Endothelial cell of umbilical vein (primary cell): ENCODE data around the gene GRM4. TPM values are rescaled to one million over a fixed set of nuclear protein-coding genes. Genes with fewer than 3 reads are reported as not detected.

Experiments
- BruUV-seq: library from RNA; stranded (reverse); fragments of 400-500 nt; replicated peaks from 2 replicates; lab custom pipeline; 2021; lab: Mats Ljungman, UMichigan
- CTCF ChIA-PET: fragments of 300-600, 350-600 bp; sonication (Branson Sonifier 250); formaldehyde crosslinking; loops from one replicate; lab custom pipeline; 2021; ENCODE audit warnings: antibody characterized with exemption, inconsistent platforms; lab: Charles Lee
- POLR2A ChIA-PET: fragments of 300-600, 350-600 bp; sonication (Branson Sonifier 250); formaldehyde crosslinking; loops from one replicate; lab custom pipeline; 2021; ENCODE audit warnings: antibody characterized with exemption, inconsistent platforms; lab: Charles Lee
- DNase-seq: peaks from one replicate; pipeline ENCODE4 v3.0.0-alpha.2; 2011; ENCODE audit warnings: low read depth, low spot score
- FAIRE-seq: peaks from 2 replicates; lab custom pipeline; 2011; peaks lifted over from hg19 to GRCh38; lab: Jason Lieb, UNC
- H2AFZ ChIP-seq: 2 replicates; pipeline ENCODE4 v1.6.0; 2012; ENCODE audit warnings: low read depth, low read length, control low read depth, inconsistent platforms
- H3K27ac ChIP-seq: 2 replicates; pipeline ENCODE4 v1.5.1; 2011; ENCODE audit warnings: low read depth, mild to moderate bottlenecking, control low read depth, low read length, moderate library complexity; ENCODE audit not compliant: insufficient read depth
- H3K27me3 ChIP-seq, 2 experiments: 2 replicates each; pipeline versions ENCODE4 v1.6.0 to v1.6.1; 2011; ENCODE audit warnings: low read length in 2 of 2, mixed read lengths in 1 of 2; ENCODE audit not compliant: control insufficient read depth in 2 of 2, insufficient read depth in 2 of 2
- H3K36me3 ChIP-seq, 2 experiments: 2 replicates in 1 of 2; 3 replicates in 1 of 2; pipeline ENCODE4 v1.5.1; 2011; ENCODE audit warnings: low read length in 2 of 2, mild to moderate bottlenecking in 1 of 2, moderate library complexity in 1 of 2; ENCODE audit not compliant: control insufficient read depth in 2 of 2, insufficient read depth in 2 of 2; ENCODE audit errors: extremely low read depth in 1 of 2
- H3K4me1 ChIP-seq: 3 replicates; pipeline ENCODE4 v1.5.1; 2011; ENCODE audit warnings: mild to moderate bottlenecking, low read length; ENCODE audit not compliant: control insufficient read depth, insufficient read depth; ENCODE audit errors: extremely low read depth
- H3K4me2 ChIP-seq: 2 replicates; pipeline ENCODE4 v1.6.1; 2011; ENCODE audit warnings: low read length, control low read depth, mixed read lengths; ENCODE audit not compliant: insufficient read depth
- H3K4me3 ChIP-seq, 3 experiments: fragments of 200-600 bp in 1 of 3; sonication (generic), shearing (Covaris generic) in 1 of 3; replicated peaks in 1 of 3; 2 replicates each; pipeline ENCODE4 v1.5.1; 2011 to 2016; ENCODE audit warnings: control low read depth in 3 of 3, low read length in 3 of 3, mild to moderate bottlenecking in 2 of 3, inconsistent platforms in 1 of 3, low read depth in 1 of 3, moderate library complexity in 1 of 3; ENCODE audit not compliant: insufficient read depth in 1 of 3
- H3K79me2 ChIP-seq: 2 replicates; pipeline ENCODE4 v1.6.0; 2012; ENCODE audit warnings: low read length, inconsistent platforms; ENCODE audit not compliant: control insufficient read depth, insufficient read depth
- H3K9ac ChIP-seq: replicated peaks from 2 replicates; pipeline ENCODE3; 2011; ENCODE audit warnings: low read length, control low read depth; ENCODE audit not compliant: insufficient read depth; ENCODE audit errors: extremely low read depth
- H3K9me1 ChIP-seq: replicated peaks from 3 replicates; pipeline ENCODE4 v1.6.0; 2011; ENCODE audit warnings: mild to moderate bottlenecking, low read length; ENCODE audit not compliant: control insufficient read depth, insufficient read depth; ENCODE audit errors: extremely low read depth
- H3K9me3 ChIP-seq: replicated peaks from 2 replicates; pipeline ENCODE4 v1.5.1; 2012; ENCODE audit warnings: low read length, inconsistent platforms; ENCODE audit not compliant: control insufficient read depth, insufficient read depth
- H4K20me1 ChIP-seq: replicated peaks from 2 replicates; pipeline ENCODE3; 2011; ENCODE audit warnings: mild to moderate bottlenecking, low read length; ENCODE audit not compliant: control insufficient read depth, insufficient read depth; ENCODE audit errors: extremely low read depth
- CTCF ChIP-seq, 2 donors: IDR thresholded peaks; 1 replicate in 1 of 2; 2 replicates in 1 of 2; pipeline ENCODE4 v1.5.1; 2011; ENCODE audit warnings: low read length in 2 of 2, mild to moderate bottlenecking in 2 of 2, moderate library complexity in 2 of 2, control low read depth in 1 of 2, inconsistent platforms in 1 of 2, low read depth in 1 of 2; ENCODE audit not compliant: insufficient read depth in 1 of 2; ENCODE audit errors: extremely low read depth in 1 of 2
- EZH2 ChIP-seq: IDR thresholded peaks from 2 replicates; pipeline ENCODE4 v1.6.1; 2012; ENCODE audit warnings: borderline replicate concordance, low read depth, mild to moderate bottlenecking, moderate library complexity, low read length, inconsistent platforms; ENCODE audit not compliant: severe bottlenecking
- FOS ChIP-seq: IDR thresholded peaks from 2 replicates; pipeline ENCODE4 v1.6.1; 2011; ENCODE audit warnings: mild to moderate bottlenecking, low read length, moderate library complexity, borderline replicate concordance; ENCODE audit not compliant: insufficient read depth
- GATA2 ChIP-seq: IDR thresholded peaks from 2 replicates; pipeline ENCODE4 v1.7.0; 2011; ENCODE audit warnings: low read depth, mild to moderate bottlenecking, moderate library complexity, mixed read lengths, low read length; ENCODE audit not compliant: insufficient read length, insufficient read depth
- JUN ChIP-seq: IDR thresholded peaks from 2 replicates; pipeline ENCODE4 v1.6.1; 2011; ENCODE audit warnings: borderline replicate concordance, low read depth; ENCODE audit not compliant: insufficient read length, insufficient read depth
- MAX ChIP-seq: IDR thresholded peaks from 2 replicates; pipeline ENCODE4 v1.6.1; 2011; ENCODE audit not compliant: insufficient read depth, insufficient read length
- MYC ChIP-seq: IDR thresholded peaks from one replicate; pipeline ENCODE4 v1.6.1; 2011; ENCODE audit warnings: mild to moderate bottlenecking, low read depth, low read length
- POLR2A ChIP-seq: IDR thresholded peaks from 2 replicates; pipeline ENCODE4 v1.6.1; 2012; ENCODE audit warnings: low read depth, mild to moderate bottlenecking, control low read depth, low read length
- POLR2AphosphoS5 ChIP-seq: IDR thresholded peaks from 2 replicates; pipeline ENCODE4 v1.6.1; 2012; ENCODE audit warnings: low read depth, mild to moderate bottlenecking, control low read depth, low read length, moderate library complexity; ENCODE audit not compliant: insufficient read depth
- dilution Hi-C: fragments of 300-500 bp; cut with MboI; formaldehyde crosslinking; loops from one replicate; pipeline ENCODE4 v1.15.0; 2019; ENCODE audit warnings: low sequenced_read_pairs; ENCODE audit not compliant: extremely low pct_ligation_motif_present
- intact Hi-C: fragments of 100-400 bp; cut with micrococcal nuclease; formaldehyde crosslinking; loops from one replicate; pipeline ENCODE4 v1.10.0; 2022
- polyA plus RNA-seq, 4 experiments: library from polyadenylated mRNA; depleted of rRNA in 3 of 4; stranded (reverse) in 3 of 4; unstranded in 1 of 4; fragments of >200 nt; gene quantifications; 2 replicates each; pipeline versions ENCODE4 v1.2.1 to v1.2.3, GENCODE V29; 2011 to 2012; ENCODE audit warnings: missing spikeins in 1 of 4
- total RNA-seq: library from RNA; stranded (reverse); gene quantifications from 2 replicates; pipeline ENCODE4 v1.2.3, GENCODE V29; 2021

The GRM4 gene
- total and polyA plus RNA-seq, 2 donors (not counting 3 experiments of a cell fraction or from before 2014, with no cell fraction given): 0.03 TPM; not detected in 1

GRCh38 chr6:34094474-34095135, 51.3 kb downstream of the GRM4 start:
- CTCF ChIA-PET: interaction anchor here (1.3 kb wide), 1 partner anchor 39 kb away, joined by 4 read pairs; no protein-coding TSS in a partner anchor
- H3K9ac ChIP-seq: no peak overlapping the region
- H3K27me3 ChIP-seq: peaks cover 0 to 2% of the 10 kb centered on the region in 2 experiments
- POLR2A ChIA-PET: interaction anchor here (0.6 kb wide), 1 partner anchor 303 kb away, joined by 3 read pairs; no protein-coding TSS in a partner anchor
- no peaks in the 10 kb centered on the region for H3K36me3 ChIP-seq
- no peak overlapping the region for H3K27ac ChIP-seq
- no peaks in the 10 kb centered on the region for H3K9me1 ChIP-seq
- no TSS peak for BruUV-seq
- H3K79me2 ChIP-seq: no peaks in the 10 kb centered on the region
- H2AFZ ChIP-seq: no peak overlapping the region
- H3K4me1 ChIP-seq: no peaks in the 10 kb centered on the region
- H3K4me2 ChIP-seq: no peak overlapping the region
- no peak for FAIRE-seq
- H3K4me3 ChIP-seq: no peak overlapping the region
- TF ChIP-seq MAX (no peak), POLR2AphosphoS5 (no peak), JUN (no peak), GATA2 (no peak), CTCF (IDR thresholded peaks at IDR 0.05; ENCODE audit: extremely low read depth in 1 of 2, insufficient read depth in 1 of 2, low read depth in 1 of 2, low read length in 2 of 2) (no peak), FOS (no peak), MYC (no peak), EZH2 (no peak), POLR2A (no peak)
- intact Hi-C loops (no loop called here), dilution Hi-C loops (no loop called here)
- H4K20me1 ChIP-seq: no peaks in the 10 kb centered on the region
- H3K9me3 ChIP-seq: no peaks in the 10 kb centered on the region
- no peak for DNase-seq
